Lower leg skin (tissue), 3 donors: ENCODE data around the gene GAK.

Experiments
- CTCF ChIP-seq, 3 donors: fragments of 450-650 bp; IDR thresholded peaks; one replicate each; pipeline ENCODE4 v1.5.1; 2016; ENCODE audit warnings: antibody characterized with exemption in 3 of 3, mild to moderate bottlenecking in 3 of 3, moderate library complexity in 2 of 3
- POLR2A ChIP-seq, 2 donors: fragments of 450-650 bp; IDR thresholded peaks; one replicate each; pipeline ENCODE4 v1.6.1; 2016 to 2017; ENCODE audit warnings: antibody characterized with exemption in 2 of 2, mild to moderate bottlenecking in 1 of 2, moderate library complexity in 1 of 2

GRCh38 chr4:930827-931193 is 1.3 kb downstream of the GAK start:
- TF ChIP-seq CTCF (IDR thresholded peaks at IDR 0.05) (no peak), POLR2A (IDR thresholded peaks at IDR 0.05) (no peak)
